B cell (primary cell): Measurements from ENCODE around the gene ASB9.

Experiments used
- CTCF ChIP-seq: fragments of 200-600 bp; IDR thresholded peaks from one replicate; pipeline ENCODE4 v1.8.0; 2022; ENCODE audit warnings: antibody characterized with exemption, mild to moderate bottlenecking
- EZH2 ChIP-seq: IDR thresholded peaks from 2 replicates; pipeline ENCODE4 v1.6.1; 2012; ENCODE audit warnings: borderline replicate concordance, low read depth, mild to moderate bottlenecking, moderate library complexity, low read length; ENCODE audit not compliant: insufficient read depth, poor library complexity, severe bottlenecking

DNA sequence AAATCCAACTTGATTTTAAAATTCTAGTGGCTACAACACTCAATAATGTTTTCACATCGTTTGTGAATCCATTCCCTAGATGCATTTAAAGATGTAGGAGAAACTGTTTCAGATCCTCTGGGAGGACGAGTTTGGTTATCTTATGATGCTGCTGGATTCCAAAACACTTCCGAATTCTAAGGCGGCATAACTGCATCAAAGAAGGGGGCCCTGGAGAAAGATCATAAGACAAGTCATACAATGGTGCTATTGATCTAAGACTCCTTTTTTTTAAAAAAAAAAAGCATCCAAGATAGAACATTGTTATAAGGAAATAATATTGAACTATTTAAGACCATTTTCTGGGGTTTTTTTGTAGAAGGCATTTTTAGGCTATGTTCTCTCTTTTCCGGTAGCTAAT is 25.5 kb downstream of the ASB9 start:
- TF ChIP-seq CTCF: no peak
- no peak for TF ChIP-seq EZH2
